WI38 (cell line): ENCODE measurements around the gene PPP1R10.
"Not testable (repeated sequence)": the region's sequence is repeated elsewhere in the genome, so short reads cannot be mapped to it uniquely, and the experiment has no call there.

Experiments
- H3K4me3 ChIP-seq: 2 replicates; pipeline ENCODE4 v1.5.1; 2011; ENCODE audit warnings: low read depth, mild to moderate bottlenecking, control low read depth, low read length
- CTCF ChIP-seq: IDR thresholded peaks from 2 replicates; pipeline ENCODE4 v1.5.1; 2012; ENCODE audit warnings: low read depth, mild to moderate bottlenecking, control low read depth, low read length

The PPP1R10 gene

GRCh38 chr6:30616811-30617564 is at the start of gene PPP1R10:
Gene PPP1R10, minus strand, starts transcription at chr6:30617243. Its CDS starts 7,299 bp downstream, at chr6:30609944.
- H3K4me3 ChIP-seq, result peak within 1 kb of the TSS; percentile 97

DNA sequence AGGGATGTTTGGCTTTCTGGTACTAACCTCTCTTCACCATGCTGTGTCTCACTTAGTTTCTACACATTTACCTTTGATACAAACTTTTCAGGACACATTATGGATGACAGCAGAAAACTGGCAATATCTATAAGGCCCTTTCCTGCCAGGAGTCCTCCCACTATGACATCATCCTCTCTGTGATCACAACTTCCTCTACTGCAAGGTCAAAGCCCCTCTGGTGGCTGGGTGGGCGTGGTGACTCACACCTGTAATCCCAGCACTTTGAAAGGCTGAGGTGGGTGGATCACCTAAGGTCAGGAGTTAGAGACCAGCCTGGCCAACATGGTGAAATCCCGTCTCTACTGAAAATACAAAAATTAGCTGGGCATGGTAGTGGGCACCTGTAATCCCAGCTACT is 49.3 kb upstream of the PPP1R10 start:
- not testable (repeated sequence) for H3K4me3 ChIP-seq

More at GRCh38 chr6:30616811-30617564, at the start of gene PPP1R10:
- TF ChIP-seq CTCF, result no peak

DNA sequence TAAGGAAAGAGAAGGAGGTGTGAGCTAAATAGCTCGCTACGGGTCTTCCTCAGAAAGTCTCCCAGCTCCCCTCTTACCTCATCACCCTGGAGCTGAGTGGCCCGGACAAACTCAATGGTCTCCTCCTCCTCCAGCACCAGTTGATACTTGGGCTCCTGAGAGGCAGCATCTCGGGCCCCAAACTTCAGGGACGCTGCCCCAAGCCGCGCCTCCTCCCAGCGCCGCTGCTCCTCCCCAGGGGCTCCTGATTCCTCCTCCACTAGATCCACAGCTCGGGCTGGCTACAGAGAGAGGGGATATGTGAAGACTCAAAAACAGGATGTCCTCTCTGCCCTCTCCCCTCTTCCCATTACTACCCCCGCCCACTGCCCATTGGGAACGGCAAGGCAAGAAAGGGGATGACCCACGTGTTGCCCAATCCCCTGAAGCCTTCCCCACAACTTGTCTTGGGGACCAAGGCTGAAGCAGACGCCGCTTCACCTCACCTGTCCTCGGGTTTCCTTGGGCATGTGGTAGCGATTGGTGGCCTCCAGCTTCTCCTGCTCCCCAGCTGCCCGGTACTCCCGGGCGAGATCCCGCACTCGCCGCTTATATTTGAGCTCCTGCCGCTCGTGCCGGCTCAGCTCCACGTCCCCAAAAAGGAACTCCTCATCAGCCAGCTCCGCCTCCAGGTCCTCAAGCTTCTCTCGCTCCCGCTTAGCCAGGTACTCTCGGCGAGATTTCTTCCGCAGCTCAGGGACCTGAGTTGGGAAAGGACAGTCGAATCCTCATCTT is 48.1 kb upstream of the PPP1R10 start:
- no peak overlapping the region for H3K4me3 ChIP-seq

GRCh38 chr6:30657922-30658321 is 40.9 kb upstream of the PPP1R10 start:
- H3K4me3 ChIP-seq, result not testable (repeated sequence)

More for the DNA sequence above, 48.1 kb upstream of the PPP1R10 start:
- no peak for TF ChIP-seq CTCF

- no peak for TF ChIP-seq CTCF
Observed at GRCh38 chr6:30657454-30657853, 40.4 kb upstream of the PPP1R10 start.

GRCh38 chr6:30656513-30656912 is 39.5 kb upstream of the PPP1R10 start:
- no peak for TF ChIP-seq CTCF
- no peak overlapping the region for H3K4me3 ChIP-seq

More at GRCh38 chr6:30657454-30657853, 40.4 kb upstream of the PPP1R10 start:
- no peak overlapping the region for H3K4me3 ChIP-seq

GRCh38 chr6:30655743-30656094 is 38.7 kb upstream of the PPP1R10 start:
- TF ChIP-seq CTCF, result no peak
- no peak overlapping the region for H3K4me3 ChIP-seq
